ENCODE results near the gene LARP1. TPM values are rescaled to one million over a fixed set of nuclear protein-coding genes. Genes with fewer than 3 reads are reported as not detected.

Gene LARP1
- total RNA-seq = 64.7 and 67.8 TPM in 2 replicates

DNA sequence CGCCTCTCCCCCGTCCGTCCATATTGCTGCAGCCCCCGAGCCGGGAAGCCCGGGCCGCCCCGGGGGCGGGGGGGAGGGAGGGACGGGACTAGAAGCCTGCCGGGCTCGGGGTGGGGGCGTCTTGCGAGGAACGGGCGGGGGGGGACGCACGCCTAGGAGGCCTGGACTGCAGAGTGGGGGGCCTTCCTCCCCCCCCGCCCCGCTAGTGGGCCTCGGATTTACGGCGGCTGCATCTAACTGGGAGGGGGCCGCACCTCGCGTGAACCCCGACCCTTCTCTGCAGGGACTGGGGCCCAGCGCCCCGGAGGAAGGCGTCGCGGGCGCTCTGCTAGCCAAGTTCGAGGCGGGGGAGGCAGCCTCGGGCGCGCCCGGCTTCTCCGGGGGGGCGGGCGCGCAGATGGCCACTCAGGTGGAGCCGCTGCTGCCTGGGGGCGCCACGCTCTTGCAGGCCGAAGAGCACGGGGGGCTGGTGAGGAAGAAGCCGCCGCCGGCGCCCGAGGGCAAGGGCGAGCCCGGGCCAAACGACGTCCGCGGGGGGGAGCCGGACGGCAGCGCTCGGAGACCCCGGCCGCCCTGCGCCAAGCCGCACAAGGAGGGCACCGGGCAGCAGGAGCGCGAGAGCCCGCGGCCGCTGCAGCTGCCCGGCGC is at the start of gene LARP1:
Gene LARP1 (plus strand): TSS at position 17 of the 648 bp plus-strand sequence. CDS start 381 bp downstream, at position 398.

DNA sequence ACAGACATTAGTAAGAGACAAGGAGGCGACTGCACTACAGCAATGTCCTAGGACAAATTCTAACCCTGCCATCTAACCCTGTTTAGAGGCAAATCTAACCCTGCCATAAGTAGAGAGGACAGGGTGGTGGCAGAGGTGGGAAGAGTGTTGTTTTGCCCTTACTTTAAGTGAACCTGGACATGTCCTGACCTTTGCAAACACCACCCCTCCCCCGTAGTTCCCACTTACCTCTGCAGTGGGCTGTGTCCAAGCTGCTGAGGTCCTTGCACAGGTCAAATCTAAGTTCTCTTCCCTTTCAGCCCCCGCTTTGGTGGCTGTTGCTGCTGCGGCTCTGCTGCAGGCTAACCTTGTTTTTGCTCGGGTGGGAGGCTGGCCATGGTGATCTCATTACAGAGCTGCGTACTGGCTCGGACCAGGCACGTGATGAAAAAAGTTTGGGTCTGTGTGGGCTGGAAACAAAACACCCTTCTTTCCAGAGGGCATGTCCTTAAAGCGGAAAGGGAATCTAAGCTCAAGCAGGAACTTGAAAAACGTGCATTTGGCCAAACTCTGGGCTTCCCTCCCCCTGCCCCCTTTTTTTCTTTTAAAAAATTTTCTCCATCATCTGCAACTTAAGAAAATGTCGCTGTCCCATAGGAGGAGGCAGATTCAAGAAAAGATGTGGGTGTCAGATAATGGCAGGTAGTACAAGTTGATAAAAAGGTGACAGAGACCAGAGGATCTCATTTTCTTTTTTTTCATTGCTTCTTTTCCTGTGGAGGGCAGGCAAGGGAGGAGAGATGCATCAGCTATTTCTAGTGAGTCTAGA is 95.3 kb downstream of the LARP1 start, which contains the start of gene FAXDC2:
Gene FAXDC2 (minus strand): TSS at position 349 of the 808 bp plus-strand sequence. CDS start 12,425 bp downstream, outside the sequence.

GRCh38 chr5:154858297-154858971 is 103.3 kb downstream of the LARP1 start, which contains the start of gene CNOT8:
CNOT8 (plus strand) TSS chr5:154858627; CDS start chr5:154863279, 4,652 bp downstream.

Other genes starting within 250 kb of the LARP1 start
- gene FAXDC2, start 95.2 kb downstream of the LARP1 start, total RNA-seq = 3.1 and 4.7 TPM in 2 replicates
- 41.9 and 56.5 TPM in 2 replicates for gene CNOT8, start 103.2 kb downstream of the LARP1 start, total RNA-seq
- 15.5 and 16.1 TPM in 2 replicates for gene GEMIN5, start 182.8 kb downstream of the LARP1 start, total RNA-seq
- gene MRPL22, start 185.7 kb downstream of the LARP1 start, total RNA-seq = 21.2 and 21.9 TPM in 2 replicates

Measured in bronchus fibroblast of lung (primary cell).